Right atrium auricular region (tissue), 2 donors: ENCODE measurements around the gene SLITRK6. TPM values are rescaled to one million over a fixed set of nuclear protein-coding genes. Genes with fewer than 3 reads are reported as not detected.
"Not testable (repeated sequence)": the region's sequence is repeated elsewhere in the genome, so short reads cannot be mapped to it uniquely, and the experiment has no call there.

Experiments used
- DNase-seq: peaks from one replicate; pipeline ENCODE4 v3.0.0-alpha.2; 2019; ENCODE audit warnings: low spot score
- H3K27ac ChIP-seq, 2 donors: fragments of 200-600 bp; sonication (generic); 1 replicate in 1 of 2; 2 replicates in 1 of 2; pipeline ENCODE4 v1.5.1; 2016 to 2019
- H3K27me3 ChIP-seq, 2 donors: fragments of 200-600 bp; sonication (generic); one replicate each; pipeline versions ENCODE4 v1.5.1 to v1.6.0; 2017 to 2019
- H3K36me3 ChIP-seq: fragments of 200-600 bp; sonication (generic); one replicate; pipeline ENCODE4 v1.5.1; 2016
- H3K4me1 ChIP-seq, 2 donors: fragments of 200-600 bp; sonication (generic); one replicate each; pipeline versions ENCODE4 v1.5.1 to v1.6.0; 2017 to 2019
- H3K4me3 ChIP-seq, 2 donors: fragments of 200-600 bp; sonication (generic); 1 replicate in 1 of 2; 2 replicates in 1 of 2; pipeline ENCODE4 v1.5.1; 2017 to 2019; ENCODE audit warnings: mild to moderate bottlenecking in 1 of 2, moderate library complexity in 1 of 2
- H3K9me3 ChIP-seq, 2 donors: fragments of 200-600 bp; sonication (generic); one replicate each; pipeline ENCODE4 v1.5.1; 2019
- CTCF ChIP-seq, 2 donors: fragments of 200-600 bp; sonication (generic); IDR thresholded peaks; one replicate each; pipeline ENCODE4 v1.5.1; 2019; ENCODE audit warnings: antibody characterized with exemption in 2 of 2
- total RNA-seq, 2 donors: library from RNA; depleted of rRNA; stranded (reverse); fragments of >200 nt; gene quantifications; one replicate each; pipeline ENCODE4 v1.1.0, GENCODE V29; 2016

Gene SLITRK6
- total RNA-seq, 2 donors from 2014 or later = 0.47 to 0.82 TPM

GRCh38 chr13:85768946-85769345, 30.3 kb downstream of the SLITRK6 start:
- H3K36me3 ChIP-seq = no peaks in the 10 kb centered on the region
- no peak overlapping the region for H3K27ac ChIP-seq
- H3K27me3 ChIP-seq = no peaks in the 10 kb centered on the region
- no peak for TF ChIP-seq CTCF (IDR thresholded peaks at IDR 0.05)
- H3K9me3 ChIP-seq = no peaks in the 10 kb centered on the region
- H3K4me1 ChIP-seq = no peaks in the 10 kb centered on the region
- H3K4me3 ChIP-seq = no peak overlapping the region
- DNase-seq = no peak

GRCh38 chr13:85755123-85755522, 44.1 kb downstream of the SLITRK6 start:
- TF ChIP-seq CTCF (IDR thresholded peaks at IDR 0.05) = no peak
- DNase-seq = no peak
- Histone ChIP-seq H3K9me3 (no peaks in the 10 kb centered on the region), H3K27ac (no peak overlapping the region), H3K4me1 (no peaks in the 10 kb centered on the region), H3K27me3 (no peaks in the 10 kb centered on the region), H3K4me3 (no peak overlapping the region), H3K36me3 (no peaks in the 10 kb centered on the region)

DNA sequence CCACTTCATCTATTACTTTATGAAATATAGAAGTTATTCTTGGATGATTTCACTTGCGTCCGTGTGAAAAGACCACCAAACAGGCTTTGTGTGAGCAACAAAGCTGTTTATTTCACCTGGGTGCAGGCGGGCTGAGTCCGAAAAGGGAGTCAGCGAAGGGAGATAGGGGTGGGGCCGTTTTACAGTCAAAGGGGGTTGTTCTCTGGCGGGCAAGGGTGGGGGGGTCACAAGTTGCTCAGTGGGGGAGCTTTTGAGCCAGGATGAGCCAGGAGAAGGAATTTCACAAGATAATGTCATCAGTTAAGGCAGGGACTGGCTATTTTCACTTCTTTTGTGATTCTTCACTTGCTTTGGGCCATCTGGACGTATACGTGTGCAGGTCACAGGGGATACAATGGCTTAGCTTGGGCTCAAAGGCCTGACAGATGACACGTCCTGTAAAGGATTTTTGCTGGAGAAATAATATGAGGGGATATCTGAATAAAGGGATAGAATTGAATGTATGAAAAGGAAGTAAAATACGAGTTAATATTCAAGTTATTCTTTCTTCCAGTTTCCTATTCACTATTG, 55.9 kb downstream of the SLITRK6 start:
- not testable (repeated sequence) for DNase-seq, H3K27ac ChIP-seq, H3K4me3 ChIP-seq

More for the DNA sequence above, 55.9 kb downstream of the SLITRK6 start:
- not testable (repeated sequence) for H3K4me1 ChIP-seq, H3K27me3 ChIP-seq, H3K36me3 ChIP-seq, H3K9me3 ChIP-seq
